ENCODE data around the gene IP6K1.
"Not testable (repeated sequence)": the region's sequence is repeated elsewhere in the genome, so short reads cannot be mapped to it uniquely, and the experiment has no call there.

Gene IP6K1

DNA sequence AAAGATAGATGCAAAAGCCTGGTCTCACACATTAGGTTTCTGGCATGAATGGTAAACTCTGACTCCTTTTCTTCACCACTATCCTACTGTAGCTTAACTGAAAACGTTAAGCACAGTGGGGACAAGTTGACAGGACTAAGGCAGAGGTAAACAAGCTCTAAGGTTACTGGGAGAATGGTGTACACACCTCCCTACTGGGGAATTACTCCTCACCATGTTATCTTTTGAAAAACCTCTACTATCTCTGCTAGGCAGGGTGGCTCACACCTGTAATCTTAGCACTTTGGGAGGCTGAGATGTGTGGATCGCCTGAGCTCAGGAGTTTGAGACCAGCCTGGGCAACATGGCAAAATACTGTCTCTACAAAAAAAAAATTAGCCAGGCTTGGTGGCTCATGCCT is 29.1 kb downstream of the IP6K1 start:
- no peak overlapping the region for H3K4me3 ChIP-seq (ENCODE audit: low read length)
- TF ChIP-seq, protein P1, sequence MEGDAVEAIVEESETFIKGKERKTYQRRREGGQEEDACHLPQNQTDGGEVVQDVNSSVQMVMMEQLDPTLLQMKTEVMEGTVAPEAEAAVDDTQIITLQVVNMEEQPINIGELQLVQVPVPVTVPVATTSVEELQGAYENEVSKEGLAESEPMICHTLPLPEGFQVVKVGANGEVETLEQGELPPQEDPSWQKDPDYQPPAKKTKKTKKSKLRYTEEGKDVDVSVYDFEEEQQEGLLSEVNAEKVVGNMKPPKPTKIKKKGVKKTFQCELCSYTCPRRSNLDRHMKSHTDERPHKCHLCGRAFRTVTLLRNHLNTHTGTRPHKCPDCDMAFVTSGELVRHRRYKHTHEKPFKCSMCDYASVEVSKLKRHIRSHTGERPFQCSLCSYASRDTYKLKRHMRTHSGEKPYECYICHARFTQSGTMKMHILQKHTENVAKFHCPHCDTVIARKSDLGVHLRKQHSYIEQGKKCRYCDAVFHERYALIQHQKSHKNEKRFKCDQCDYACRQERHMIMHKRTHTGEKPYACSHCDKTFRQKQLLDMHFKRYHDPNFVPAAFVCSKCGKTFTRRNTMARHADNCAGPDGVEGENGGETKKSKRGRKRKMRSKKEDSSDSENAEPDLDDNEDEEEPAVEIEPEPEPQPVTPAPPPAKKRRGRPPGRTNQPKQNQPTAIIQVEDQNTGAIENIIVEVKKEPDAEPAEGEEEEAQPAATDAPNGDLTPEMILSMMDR (conservative IDR thresholded peaks at IDR 0.05; ENCODE audit: low read depth, low read length): no peak
- DNase-seq (ENCODE audit: low read depth): no peak

DNA sequence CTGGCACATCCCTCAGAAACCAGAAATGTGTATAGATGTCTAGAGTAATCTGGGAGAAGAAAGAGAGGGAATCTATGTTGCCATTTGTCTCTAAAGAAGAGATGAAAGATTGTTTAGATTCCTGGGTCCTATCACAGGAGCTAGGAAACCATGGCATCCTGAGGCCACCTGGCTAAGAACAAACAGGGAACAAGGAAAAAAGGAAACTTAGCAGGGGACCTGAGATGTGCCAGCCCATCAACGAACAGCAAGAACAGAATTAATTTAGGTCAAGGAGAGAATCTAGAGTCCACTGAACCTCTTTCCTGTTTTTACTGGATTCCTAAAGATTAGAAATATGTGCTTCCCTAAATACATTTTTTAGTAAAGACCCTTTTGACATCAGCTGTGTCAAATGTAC is 30.3 kb downstream of the IP6K1 start:
- no peak for DNase-seq (ENCODE audit: low read depth)
- no peak overlapping the region for H3K4me3 ChIP-seq (ENCODE audit: low read length)
- TF ChIP-seq, protein P1 (conservative IDR thresholded peaks at IDR 0.05; ENCODE audit: low read depth, low read length): no peak

DNA sequence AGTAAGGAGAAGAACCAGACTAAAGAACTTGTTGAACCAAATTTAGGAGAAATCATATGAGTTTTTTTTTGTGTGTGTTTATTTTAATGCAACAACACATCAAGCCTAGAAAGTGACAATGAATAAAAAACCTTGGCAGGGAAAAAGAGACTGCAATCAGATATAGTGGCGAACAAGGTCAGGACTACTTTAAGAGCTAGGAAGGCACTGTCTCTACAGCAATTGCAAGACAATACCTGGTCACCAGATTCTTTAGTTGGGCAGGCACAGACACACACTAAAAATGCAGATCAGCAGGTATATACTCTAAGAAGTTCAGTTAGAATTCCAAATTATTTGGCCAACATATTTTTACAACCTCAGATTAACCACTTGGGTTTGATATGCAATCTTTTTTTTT is 31.8 kb downstream of the IP6K1 start:
- no peak overlapping the region for H3K4me3 ChIP-seq (ENCODE audit: low read length)
- no peak for DNase-seq (ENCODE audit: low read depth)
- TF ChIP-seq, protein P1 (conservative IDR thresholded peaks at IDR 0.05; ENCODE audit: low read depth, low read length): no peak

DNA sequence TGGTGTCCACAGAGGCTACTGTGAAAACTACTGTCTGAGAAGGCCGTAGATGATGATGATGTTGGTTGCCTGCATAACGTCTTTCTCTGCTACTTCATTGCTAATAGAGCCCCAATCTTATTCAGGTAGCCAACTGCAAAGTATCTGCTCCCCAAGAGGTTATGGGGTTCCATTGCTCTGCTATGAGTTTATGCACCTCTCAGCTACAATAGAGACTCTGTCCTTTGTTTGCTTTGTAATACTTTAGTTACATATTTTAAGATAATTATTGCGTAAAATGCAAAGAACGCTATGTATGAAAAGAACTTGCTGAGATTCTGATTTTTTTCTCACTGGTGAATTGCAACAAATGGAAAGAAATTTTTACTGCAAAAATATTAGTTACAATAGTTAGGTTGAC is 34.8 kb downstream of the IP6K1 start:
- no peak overlapping the region for H3K4me3 ChIP-seq (ENCODE audit: low read length)
- TF ChIP-seq, protein P1 (conservative IDR thresholded peaks at IDR 0.05; ENCODE audit: low read depth, low read length): no peak
- no peak for DNase-seq (ENCODE audit: low read depth)

DNA sequence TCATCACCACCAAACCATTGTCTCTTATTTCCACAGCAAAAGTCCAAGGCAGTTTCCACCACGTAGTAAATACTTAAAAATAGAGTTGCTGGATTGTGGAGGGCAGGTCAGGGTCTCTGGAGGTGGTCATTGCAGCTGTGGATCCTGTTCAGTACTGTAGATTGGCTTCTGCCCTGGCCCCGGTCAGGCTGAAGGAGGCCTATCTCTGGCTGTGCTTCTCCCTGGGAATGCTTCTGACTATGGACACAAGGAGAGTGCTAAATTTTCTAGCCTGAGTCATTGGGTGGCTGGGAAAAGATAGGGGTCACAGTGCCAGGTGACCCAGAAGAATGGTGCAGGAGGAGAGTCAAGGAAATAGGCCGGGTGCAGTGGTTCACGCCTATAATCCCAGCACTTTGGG is 36.3 kb downstream of the IP6K1 start:
- no peak overlapping the region for H3K4me3 ChIP-seq (ENCODE audit: low read length)
- TF ChIP-seq, protein P1 (conservative IDR thresholded peaks at IDR 0.05; ENCODE audit: low read depth, low read length): no peak
- DNase-seq (ENCODE audit: low read depth): no peak

DNA sequence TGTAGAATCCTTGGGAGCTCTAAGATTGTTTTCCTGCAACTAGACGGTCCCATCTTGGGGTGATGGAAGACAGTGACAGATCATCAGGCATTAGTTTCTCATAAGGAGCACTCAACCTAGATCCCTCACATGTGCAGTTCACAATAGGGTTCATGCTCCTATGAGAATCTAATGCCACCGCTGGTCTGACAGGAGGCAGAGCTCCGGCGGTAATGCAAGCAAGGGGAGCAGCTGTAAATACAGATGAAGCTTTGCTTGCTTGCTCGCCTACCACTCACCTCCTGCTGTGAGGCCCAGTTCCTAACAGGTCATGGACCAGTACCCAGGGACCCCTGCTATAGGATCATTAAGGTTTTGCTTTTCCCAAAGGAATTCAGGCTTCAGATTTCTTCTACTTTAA is 37.5 kb downstream of the IP6K1 start:
- not testable (repeated sequence) for DNase-seq (ENCODE audit: low read depth); H3K4me3 ChIP-seq (ENCODE audit: low read length)

DNA sequence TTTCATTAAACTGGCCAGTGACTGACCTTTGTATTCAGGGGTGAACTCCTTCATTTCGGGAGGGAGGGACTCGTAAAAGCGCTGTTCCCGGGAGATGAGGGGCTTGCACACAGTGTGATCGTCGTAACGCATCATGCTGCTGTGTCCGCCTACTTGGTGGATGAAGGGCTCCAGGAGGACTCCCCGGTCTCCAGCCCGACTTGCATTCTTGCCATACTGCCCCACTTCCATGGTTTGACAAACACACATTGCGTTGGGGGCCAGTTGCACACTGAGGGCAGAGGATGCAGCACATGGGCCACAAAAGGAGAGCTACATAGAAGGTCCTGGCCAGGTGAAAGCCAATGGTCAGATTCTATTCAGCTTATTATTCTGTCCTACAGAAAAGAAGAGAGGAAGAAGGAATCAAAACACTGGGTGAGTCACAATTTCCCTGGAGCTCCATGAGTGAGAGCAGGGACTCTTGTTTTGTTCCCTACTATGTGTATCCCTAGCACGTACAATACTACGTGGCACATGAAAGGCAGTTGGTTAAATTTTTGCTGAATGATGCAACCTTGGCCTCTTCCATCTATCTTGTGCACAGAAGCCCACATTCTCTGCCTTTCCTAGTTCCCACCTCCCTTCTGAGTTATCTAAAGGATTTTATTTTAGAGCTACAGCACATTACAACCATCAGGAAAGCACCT is 38.4 kb downstream of the IP6K1 start:
- TF ChIP-seq, protein P1 (conservative IDR thresholded peaks at IDR 0.05; ENCODE audit: low read depth, low read length): no peak
- H3K4me3 ChIP-seq (ENCODE audit: low read length): no peak overlapping the region
- DNase-seq (ENCODE audit: low read depth): no peak
